ENCODE measurements around the gene CCDC180.

The CCDC180 gene

GRCh38 chr9:97316904-97317303 is 9.4 kb downstream of the CCDC180 start:
- TF ChIP-seq, protein P1, sequence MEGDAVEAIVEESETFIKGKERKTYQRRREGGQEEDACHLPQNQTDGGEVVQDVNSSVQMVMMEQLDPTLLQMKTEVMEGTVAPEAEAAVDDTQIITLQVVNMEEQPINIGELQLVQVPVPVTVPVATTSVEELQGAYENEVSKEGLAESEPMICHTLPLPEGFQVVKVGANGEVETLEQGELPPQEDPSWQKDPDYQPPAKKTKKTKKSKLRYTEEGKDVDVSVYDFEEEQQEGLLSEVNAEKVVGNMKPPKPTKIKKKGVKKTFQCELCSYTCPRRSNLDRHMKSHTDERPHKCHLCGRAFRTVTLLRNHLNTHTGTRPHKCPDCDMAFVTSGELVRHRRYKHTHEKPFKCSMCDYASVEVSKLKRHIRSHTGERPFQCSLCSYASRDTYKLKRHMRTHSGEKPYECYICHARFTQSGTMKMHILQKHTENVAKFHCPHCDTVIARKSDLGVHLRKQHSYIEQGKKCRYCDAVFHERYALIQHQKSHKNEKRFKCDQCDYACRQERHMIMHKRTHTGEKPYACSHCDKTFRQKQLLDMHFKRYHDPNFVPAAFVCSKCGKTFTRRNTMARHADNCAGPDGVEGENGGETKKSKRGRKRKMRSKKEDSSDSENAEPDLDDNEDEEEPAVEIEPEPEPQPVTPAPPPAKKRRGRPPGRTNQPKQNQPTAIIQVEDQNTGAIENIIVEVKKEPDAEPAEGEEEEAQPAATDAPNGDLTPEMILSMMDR (IDR thresholded peaks at IDR 0.05; ENCODE audit: low read depth, low read length): no peak

DNA sequence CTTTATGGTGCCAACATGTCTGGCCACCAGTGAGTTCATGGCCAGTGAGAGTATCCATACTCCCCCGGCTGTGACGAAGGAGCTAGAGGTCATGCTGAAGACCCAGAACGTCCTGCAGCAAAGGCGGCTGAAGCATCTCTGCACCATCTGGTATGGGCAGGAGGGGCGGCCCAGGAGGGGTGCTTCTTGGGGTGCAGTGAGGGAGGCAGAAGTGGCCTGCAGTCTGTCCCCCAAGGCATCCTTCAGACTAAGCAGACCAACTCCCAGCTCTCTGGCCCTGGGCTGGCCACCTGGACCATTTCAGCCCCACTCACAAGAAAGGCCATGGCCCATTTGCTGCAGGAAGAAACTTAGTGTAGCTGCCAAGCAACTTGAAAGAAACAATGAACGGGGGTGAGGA is 11.0 kb downstream of the CCDC180 start:
- no peak overlapping the region for H3K4me3 ChIP-seq (ENCODE audit: low read depth, low read length)
- TF ChIP-seq, protein P1 (IDR thresholded peaks at IDR 0.05; ENCODE audit: low read depth, low read length): no peak

More at GRCh38 chr9:97316904-97317303, 9.4 kb downstream of the CCDC180 start:
- no peak overlapping the region for H3K4me3 ChIP-seq (ENCODE audit: low read depth, low read length)

DNA sequence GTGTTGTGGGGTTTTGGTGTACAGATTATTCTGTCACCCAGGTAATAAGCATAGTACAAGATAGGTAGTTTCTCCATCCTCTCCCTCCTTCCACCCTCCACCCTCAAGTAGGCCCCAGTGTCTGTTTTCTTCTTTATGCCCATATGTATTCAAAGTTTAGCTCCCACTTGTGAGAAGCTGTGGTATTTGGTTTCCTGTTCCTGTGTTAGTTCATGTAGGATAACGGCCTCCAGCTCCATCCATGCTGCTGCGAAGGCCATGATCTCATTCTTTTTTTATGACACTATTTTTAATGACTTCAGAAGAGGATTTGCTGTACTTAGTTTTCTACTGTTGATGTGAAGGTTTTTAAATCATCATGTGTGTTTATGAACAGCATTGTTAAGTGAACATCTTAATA is 11.9 kb downstream of the CCDC180 start:
- no peak overlapping the region for H3K4me3 ChIP-seq (ENCODE audit: low read depth, low read length)
- TF ChIP-seq, protein P1 (IDR thresholded peaks at IDR 0.05; ENCODE audit: low read depth, low read length): no peak

DNA sequence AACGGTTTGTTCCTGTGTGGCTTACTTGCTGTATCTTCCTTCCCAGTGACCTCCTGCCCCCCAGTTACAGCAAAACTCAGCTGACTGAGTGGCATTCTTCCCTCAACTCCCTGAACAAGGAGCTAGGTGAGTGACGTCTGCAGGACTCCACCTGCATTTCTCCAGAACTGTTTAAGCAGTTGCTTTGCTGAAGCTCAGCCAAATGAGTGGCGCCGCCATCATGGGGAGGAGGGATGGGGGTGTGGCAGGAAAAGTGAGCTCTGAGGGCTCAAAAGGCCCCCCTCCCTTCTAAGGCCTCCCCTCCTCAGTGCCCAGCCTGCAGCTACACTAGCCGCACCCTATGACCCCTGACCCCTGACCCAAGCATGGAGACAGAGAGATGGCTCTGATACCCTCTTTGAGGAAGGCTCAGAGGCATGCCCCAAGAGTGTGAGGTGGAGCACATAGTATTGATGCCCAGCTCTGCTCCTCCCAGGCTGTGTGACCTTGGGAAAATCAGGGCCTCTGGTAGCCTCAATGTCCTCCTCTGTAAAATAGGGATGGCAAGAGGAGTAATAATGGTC is 12.7 kb downstream of the CCDC180 start:
- TF ChIP-seq, protein P1 (IDR thresholded peaks at IDR 0.05; ENCODE audit: low read depth, low read length): no peak

DNA sequence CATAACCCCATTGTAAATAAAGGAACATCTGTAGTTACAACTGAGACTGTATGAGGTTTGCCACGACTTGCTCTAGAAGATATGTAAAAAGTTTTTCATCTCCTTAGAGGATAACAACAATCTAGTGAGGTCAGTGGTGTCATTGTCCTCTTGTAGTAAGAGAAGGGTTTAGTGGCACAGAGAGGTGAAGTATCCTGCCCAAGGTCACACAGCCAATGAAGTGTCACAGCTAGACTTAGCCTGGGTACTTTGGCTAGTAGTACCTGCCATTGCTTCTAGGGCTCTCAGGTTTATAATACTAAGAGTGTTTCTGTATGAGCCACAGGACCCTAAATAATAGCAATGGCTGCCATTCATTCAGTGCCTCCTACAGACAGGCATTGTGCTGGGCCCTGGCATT is 13.8 kb downstream of the CCDC180 start:
- TF ChIP-seq, protein P1 (IDR thresholded peaks at IDR 0.05; ENCODE audit: low read depth, low read length): no peak
- H3K4me3 ChIP-seq (ENCODE audit: low read depth, low read length): no peak overlapping the region

More for the DNA sequence above, 12.7 kb downstream of the CCDC180 start:
- H3K4me3 ChIP-seq (ENCODE audit: low read depth, low read length): no peak overlapping the region

DNA sequence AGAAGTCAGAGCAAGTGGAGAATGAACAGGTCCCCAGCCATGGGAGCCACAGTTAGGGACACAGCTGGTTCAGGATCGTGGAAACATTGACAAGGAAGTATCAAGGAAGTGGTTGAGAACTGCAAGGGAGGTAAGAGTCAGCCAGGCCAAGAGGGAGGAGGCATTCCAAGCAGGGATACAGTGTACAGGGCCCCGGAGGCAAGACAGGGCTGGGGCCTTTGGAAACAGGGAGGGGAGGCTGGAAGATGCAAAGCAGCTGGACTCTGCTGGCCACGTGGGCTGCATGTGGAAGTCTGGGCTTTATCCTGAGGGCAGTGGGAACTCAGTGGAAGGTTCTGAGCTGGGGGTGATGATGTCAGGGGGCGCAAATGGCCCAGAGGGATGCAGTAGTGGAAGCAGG is 14.2 kb downstream of the CCDC180 start:
- H3K4me3 ChIP-seq (ENCODE audit: low read depth, low read length): no peak overlapping the region

DNA sequence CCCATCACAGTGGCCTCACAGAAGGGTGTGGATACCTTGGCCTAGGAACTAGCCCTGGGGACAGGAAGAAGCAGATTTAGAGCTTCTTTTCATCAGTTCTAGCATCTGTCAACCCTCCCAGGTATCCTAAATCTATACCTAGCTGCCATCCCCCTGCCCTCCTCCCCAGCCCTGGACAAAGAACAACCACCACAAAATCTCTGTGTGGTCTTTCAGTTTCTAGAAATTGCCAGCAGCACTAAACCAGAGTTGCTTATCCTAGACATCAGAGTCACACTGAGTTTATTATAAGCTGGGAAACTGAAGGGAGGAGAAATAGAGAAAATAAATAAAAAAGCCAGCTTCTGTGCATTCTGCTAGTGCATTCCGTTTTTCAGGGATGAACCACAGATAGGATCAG is 14.6 kb downstream of the CCDC180 start:
- TF ChIP-seq, protein P1 (IDR thresholded peaks at IDR 0.05; ENCODE audit: low read depth, low read length): no peak

More for the DNA sequence above, 14.2 kb downstream of the CCDC180 start:
- TF ChIP-seq, protein P1 (IDR thresholded peaks at IDR 0.05; ENCODE audit: low read depth, low read length): no peak

More for the DNA sequence above, 14.6 kb downstream of the CCDC180 start:
- H3K4me3 ChIP-seq (ENCODE audit: low read depth, low read length): no peak overlapping the region

Data from WI38 (cell line).